Mammary epithelial cell (primary cell): ENCODE results near the gene NLGN1.

ENCODE experiments used
- EZH2 ChIP-seq: IDR thresholded peaks from 2 replicates; pipeline ENCODE4 v1.6.1; 2012; ENCODE audit warnings: low read length, inconsistent platforms, borderline replicate concordance
- TF ChIP-seq, protein P1 (sequence below), 2 donors: IDR thresholded peaks in 1 of 2; conservative IDR thresholded peaks in 1 of 2; 2 replicates each; pipeline ENCODE4 v1.5.1; 2011 to 2012; ENCODE audit warnings: inconsistent platforms in 2 of 2, low read length in 2 of 2, mild to moderate bottlenecking in 2 of 2, control low read depth in 1 of 2, low read depth in 1 of 2; ENCODE audit not compliant: insufficient read depth in 1 of 2; ENCODE audit errors: extremely low read depth in 1 of 2

DNA sequence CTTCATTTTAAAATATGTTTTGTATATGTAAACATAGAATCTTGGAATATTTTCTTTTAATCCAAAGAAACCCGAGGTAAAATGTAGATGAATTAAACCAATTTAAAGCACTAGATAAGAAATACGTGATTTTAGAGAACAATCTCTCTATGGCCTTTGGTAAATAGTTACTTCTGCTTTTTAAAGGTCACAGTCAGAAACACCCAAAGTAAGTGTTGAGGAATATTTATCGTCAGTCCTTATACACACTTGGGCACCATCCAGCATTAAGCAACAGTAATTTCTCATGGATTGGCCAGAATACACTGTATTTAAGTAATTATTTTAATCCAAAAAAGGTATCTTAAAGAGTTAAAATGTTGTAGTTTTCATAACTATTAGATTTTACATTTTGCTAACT lies 713.2 kb downstream of the NLGN1 start:
- TF ChIP-seq, protein P1, sequence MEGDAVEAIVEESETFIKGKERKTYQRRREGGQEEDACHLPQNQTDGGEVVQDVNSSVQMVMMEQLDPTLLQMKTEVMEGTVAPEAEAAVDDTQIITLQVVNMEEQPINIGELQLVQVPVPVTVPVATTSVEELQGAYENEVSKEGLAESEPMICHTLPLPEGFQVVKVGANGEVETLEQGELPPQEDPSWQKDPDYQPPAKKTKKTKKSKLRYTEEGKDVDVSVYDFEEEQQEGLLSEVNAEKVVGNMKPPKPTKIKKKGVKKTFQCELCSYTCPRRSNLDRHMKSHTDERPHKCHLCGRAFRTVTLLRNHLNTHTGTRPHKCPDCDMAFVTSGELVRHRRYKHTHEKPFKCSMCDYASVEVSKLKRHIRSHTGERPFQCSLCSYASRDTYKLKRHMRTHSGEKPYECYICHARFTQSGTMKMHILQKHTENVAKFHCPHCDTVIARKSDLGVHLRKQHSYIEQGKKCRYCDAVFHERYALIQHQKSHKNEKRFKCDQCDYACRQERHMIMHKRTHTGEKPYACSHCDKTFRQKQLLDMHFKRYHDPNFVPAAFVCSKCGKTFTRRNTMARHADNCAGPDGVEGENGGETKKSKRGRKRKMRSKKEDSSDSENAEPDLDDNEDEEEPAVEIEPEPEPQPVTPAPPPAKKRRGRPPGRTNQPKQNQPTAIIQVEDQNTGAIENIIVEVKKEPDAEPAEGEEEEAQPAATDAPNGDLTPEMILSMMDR (conservative IDR thresholded peaks at IDR 0.05 in 1 of 2, IDR thresholded peaks at IDR 0.05 in 1 of 2; ENCODE audit: extremely low read depth in 1 of 2, insufficient read depth in 1 of 2, low read depth in 1 of 2, low read length in 2 of 2): no peak
- TF ChIP-seq EZH2: no peak
